PFSK-1 (cell line): Measurements from ENCODE around the gene ERBB4.

Experiments
- FOXP2 ChIP-seq: optimal IDR thresholded peaks from 2 replicates; pipeline ENCODE3; 2011; ENCODE audit warnings: borderline replicate concordance, control low read depth, inconsistent platforms; ENCODE audit not compliant: insufficient read depth; ENCODE audit errors: extremely low read length, extremely low read depth
- POLR2AphosphoS5 ChIP-seq: IDR thresholded peaks from 2 replicates; pipeline ENCODE4 v1.6.1; 2012; ENCODE audit warnings: low read depth, mild to moderate bottlenecking, control low read depth, low read length, moderate library complexity
- REST ChIP-seq, 2 experiments: IDR thresholded peaks; 2 replicates each; pipeline versions ENCODE4 v1.6.1 to v1.8.0; 2011 to 2012; ENCODE audit warnings: low read depth in 2 of 2, low read length in 2 of 2, control low read depth in 1 of 2, inconsistent platforms in 1 of 2, mild to moderate bottlenecking in 1 of 2, moderate library complexity in 1 of 2; ENCODE audit not compliant: insufficient read depth in 1 of 2
- SIN3A ChIP-seq: IDR thresholded peaks from 2 replicates; pipeline ENCODE4 v1.6.1; 2012; ENCODE audit warnings: mild to moderate bottlenecking, low read length, moderate library complexity, borderline replicate concordance; ENCODE audit not compliant: insufficient read depth
- TAF1 ChIP-seq: IDR thresholded peaks from 2 replicates; pipeline ENCODE4 v1.6.1; 2012; ENCODE audit warnings: low read length, control low read depth, borderline replicate concordance; ENCODE audit not compliant: insufficient read depth

ERBB4 gene

GRCh38 chr2:212015588-212015987, 523.0 kb downstream of the ERBB4 start:
- TF ChIP-seq POLR2AphosphoS5, result no peak
- TF ChIP-seq SIN3A, result no peak
- TF ChIP-seq TAF1, result no peak
- no peak for TF ChIP-seq FOXP2
- no peak for TF ChIP-seq REST (IDR thresholded peaks at IDR 0.05; ENCODE audit: insufficient read depth in 1 of 2, low read depth in 2 of 2, low read length in 2 of 2)

GRCh38 chr2:212013626-212014025, 525.0 kb downstream of the ERBB4 start:
- no peak for TF ChIP-seq FOXP2
- TF ChIP-seq TAF1, result no peak
- TF ChIP-seq POLR2AphosphoS5, result no peak
- TF ChIP-seq SIN3A, result no peak
- no peak for TF ChIP-seq REST (IDR thresholded peaks at IDR 0.05; ENCODE audit: insufficient read depth in 1 of 2, low read depth in 2 of 2, low read length in 2 of 2)

GRCh38 chr2:212007972-212008371, 530.6 kb downstream of the ERBB4 start:
- TF ChIP-seq FOXP2, result no peak
- TF ChIP-seq SIN3A, result no peak
- no peak for TF ChIP-seq POLR2AphosphoS5
- TF ChIP-seq REST (IDR thresholded peaks at IDR 0.05; ENCODE audit: insufficient read depth in 1 of 2, low read depth in 2 of 2, low read length in 2 of 2), result no peak
- no peak for TF ChIP-seq TAF1

GRCh38 chr2:212005085-212005671, 533.4 kb downstream of the ERBB4 start:
- TF ChIP-seq TAF1 (no peak), SIN3A (no peak), FOXP2 (no peak), REST (IDR thresholded peaks at IDR 0.05; ENCODE audit: insufficient read depth in 1 of 2, low read depth in 2 of 2, low read length in 2 of 2) (no peak), POLR2AphosphoS5 (no peak)

GRCh38 chr2:212001325-212001724, 537.3 kb downstream of the ERBB4 start:
- no peak for TF ChIP-seq FOXP2
- no peak for TF ChIP-seq POLR2AphosphoS5

GRCh38 chr2:211996857-211997256, 541.7 kb downstream of the ERBB4 start:
- TF ChIP-seq REST (IDR thresholded peaks at IDR 0.05; ENCODE audit: insufficient read depth in 1 of 2, low read depth in 2 of 2, low read length in 2 of 2) (no peak), FOXP2 (no peak), SIN3A (no peak), TAF1 (no peak), POLR2AphosphoS5 (no peak)
